Coronary artery (tissue), 2 donors: Measurements from ENCODE around the gene LY6G6D.

Experiments
- DNase-seq: peaks from one replicate; pipeline ENCODE4 v3.0.0-alpha.2; 2017; ENCODE audit warnings: low spot score
- H3K27ac ChIP-seq, 2 donors: fragments of 200-600 bp; sonication (generic); one replicate each; pipeline ENCODE4 v1.5.1; 2016 to 2019
- H3K4me3 ChIP-seq: fragments of 200-600 bp; sonication (generic); 2 replicates; pipeline ENCODE4 v1.5.1; 2016; ENCODE audit warnings: mild to moderate bottlenecking, moderate library complexity
- TF ChIP-seq, protein P1 (sequence below): fragments of 200-600 bp; sonication (generic); IDR thresholded peaks from one replicate; pipeline ENCODE4 v1.5.1; 2019; ENCODE audit warnings: antibody characterized with exemption

The LY6G6D gene

DNA sequence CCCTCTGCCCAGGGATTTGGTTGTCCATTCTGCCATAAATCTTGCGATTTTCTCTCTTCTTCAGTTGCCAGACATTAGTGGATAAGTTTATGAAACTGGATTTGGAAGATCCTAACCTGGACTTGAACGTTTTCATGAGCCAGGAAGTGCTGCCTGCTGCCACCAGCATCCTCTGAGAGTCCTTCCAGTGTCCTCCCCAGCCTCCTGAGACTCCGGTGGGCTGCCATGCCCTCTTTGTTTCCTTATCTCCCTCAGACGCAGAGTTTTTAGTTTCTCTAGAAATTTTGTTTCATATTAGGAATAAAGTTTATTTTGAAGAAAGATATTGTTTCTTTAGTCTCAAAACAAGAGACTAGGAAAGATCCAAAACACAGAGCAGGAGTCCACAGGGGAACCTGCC lies 47.2 kb downstream of the LY6G6D start, which contains the start of gene SAPCD1:
TSS of gene SAPCD1 (plus strand) at position 301 of the 400 bp plus-strand sequence. CDS start 399 bp downstream, outside the sequence.
- TF ChIP-seq, protein P1, sequence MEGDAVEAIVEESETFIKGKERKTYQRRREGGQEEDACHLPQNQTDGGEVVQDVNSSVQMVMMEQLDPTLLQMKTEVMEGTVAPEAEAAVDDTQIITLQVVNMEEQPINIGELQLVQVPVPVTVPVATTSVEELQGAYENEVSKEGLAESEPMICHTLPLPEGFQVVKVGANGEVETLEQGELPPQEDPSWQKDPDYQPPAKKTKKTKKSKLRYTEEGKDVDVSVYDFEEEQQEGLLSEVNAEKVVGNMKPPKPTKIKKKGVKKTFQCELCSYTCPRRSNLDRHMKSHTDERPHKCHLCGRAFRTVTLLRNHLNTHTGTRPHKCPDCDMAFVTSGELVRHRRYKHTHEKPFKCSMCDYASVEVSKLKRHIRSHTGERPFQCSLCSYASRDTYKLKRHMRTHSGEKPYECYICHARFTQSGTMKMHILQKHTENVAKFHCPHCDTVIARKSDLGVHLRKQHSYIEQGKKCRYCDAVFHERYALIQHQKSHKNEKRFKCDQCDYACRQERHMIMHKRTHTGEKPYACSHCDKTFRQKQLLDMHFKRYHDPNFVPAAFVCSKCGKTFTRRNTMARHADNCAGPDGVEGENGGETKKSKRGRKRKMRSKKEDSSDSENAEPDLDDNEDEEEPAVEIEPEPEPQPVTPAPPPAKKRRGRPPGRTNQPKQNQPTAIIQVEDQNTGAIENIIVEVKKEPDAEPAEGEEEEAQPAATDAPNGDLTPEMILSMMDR, result no peak
- Histone ChIP-seq H3K4me3 (no peak within 1 kb of the TSS), H3K27ac (no peak within 1 kb of the TSS)
- DNase-seq, result no peak

DNA sequence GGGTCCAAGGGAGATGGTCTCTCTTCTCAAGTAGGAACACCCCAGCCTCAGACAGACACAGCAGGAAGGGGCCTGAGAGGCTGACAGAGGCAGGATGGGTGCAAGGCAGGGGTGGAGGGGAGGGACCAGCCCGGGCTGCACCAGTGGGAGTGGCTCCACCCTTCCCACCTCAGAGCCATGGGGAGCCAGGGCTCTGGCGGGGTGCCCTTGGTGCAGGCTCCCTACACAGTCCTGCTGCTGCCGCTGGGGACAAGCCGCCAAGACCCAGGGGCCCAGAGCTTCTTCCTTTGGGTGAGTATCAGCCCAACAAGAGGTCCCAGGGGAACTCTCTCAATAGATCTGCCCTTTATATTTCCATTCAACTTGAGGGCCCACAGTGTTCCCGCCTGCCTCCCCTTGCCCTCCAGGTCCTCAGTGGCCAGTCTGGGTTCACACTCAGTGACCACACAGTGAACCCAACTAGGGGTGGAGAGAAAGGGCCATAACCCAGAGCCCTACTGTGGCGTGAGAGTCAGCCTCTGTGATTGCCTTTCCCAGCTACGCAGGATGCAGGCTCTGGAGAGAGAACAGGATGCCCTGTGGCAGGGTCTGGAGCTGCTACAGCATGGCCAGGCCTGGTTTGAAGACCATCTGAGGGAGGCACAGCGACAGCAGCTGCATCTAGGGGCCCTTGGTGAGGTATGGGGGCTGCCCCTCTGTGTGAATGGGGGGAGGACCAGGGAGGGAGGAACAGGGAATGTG lies 47.9 kb downstream of the LY6G6D start:
- no peak overlapping the region for H3K27ac ChIP-seq

DNA sequence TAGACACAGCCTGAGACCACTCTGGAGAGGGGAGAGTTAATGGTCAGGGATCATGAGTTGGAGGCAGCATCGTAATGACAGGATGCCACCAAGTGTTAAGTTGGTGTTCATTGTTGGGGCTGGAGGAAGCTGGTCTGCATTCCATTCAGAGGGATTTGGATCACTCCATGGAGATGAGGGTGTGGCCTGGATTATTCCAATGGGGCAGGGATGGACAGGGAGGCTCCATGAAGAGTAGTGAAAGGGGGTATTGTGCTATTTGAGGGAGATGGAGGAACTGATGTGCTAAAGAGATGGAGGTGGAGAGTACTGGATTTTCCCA lies 48.4 kb downstream of the LY6G6D start:
- Histone ChIP-seq H3K4me3 (no peak overlapping the region), H3K27ac (no peak overlapping the region)
- TF ChIP-seq, protein P1, result no peak
- no peak for DNase-seq

More for the DNA sequence above, 47.9 kb downstream of the LY6G6D start:
- no peak overlapping the region for H3K4me3 ChIP-seq
- DNase-seq, result no peak
- TF ChIP-seq, protein P1, result no peak

DNA sequence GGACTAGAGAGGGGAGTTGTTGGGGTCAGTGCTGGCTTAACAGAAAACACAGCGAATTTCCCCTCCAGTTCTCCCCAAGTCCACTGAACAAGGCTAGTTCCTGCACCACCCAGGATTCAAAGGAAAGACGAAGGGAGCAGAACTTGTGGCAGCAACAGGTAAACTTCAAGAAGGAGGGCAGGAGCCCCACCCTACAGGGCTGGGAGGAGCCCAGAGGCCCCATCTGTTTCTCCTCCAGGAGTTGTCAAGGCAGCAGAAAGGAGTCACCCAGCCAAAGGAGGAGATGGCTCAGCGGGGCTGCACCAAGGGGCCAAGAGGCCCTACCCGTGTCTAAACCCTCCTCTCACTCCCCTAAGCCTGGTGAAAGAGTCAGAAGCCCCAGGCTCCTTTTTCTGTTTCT lies 49.0 kb downstream of the LY6G6D start:
- DNase-seq, result no peak
- no peak overlapping the region for H3K4me3 ChIP-seq
- TF ChIP-seq, protein P1, result no peak
- H3K27ac ChIP-seq, result no peak overlapping the region

DNA sequence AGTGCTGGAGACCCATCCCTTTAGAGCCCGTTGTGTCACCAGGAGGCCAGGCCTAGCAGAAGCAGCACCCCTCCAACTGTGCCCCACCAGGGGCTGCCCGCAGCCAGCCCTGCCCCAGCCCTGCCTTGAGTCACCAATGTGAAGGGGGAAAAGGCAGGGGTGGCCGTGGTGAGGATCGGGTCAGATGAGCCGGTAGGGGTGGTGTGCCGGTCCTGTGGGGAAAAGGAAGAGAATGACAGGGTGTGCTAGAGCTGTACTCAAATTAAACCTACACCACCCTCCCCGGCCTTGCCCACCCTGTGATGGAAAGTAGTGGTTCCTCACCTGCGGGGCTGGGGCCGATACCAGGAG lies 50.4 kb downstream of the LY6G6D start:
- H3K4me3 ChIP-seq, result no peak overlapping the region
- H3K27ac ChIP-seq, result no peak overlapping the region
- TF ChIP-seq, protein P1, result no peak
- no peak for DNase-seq

DNA sequence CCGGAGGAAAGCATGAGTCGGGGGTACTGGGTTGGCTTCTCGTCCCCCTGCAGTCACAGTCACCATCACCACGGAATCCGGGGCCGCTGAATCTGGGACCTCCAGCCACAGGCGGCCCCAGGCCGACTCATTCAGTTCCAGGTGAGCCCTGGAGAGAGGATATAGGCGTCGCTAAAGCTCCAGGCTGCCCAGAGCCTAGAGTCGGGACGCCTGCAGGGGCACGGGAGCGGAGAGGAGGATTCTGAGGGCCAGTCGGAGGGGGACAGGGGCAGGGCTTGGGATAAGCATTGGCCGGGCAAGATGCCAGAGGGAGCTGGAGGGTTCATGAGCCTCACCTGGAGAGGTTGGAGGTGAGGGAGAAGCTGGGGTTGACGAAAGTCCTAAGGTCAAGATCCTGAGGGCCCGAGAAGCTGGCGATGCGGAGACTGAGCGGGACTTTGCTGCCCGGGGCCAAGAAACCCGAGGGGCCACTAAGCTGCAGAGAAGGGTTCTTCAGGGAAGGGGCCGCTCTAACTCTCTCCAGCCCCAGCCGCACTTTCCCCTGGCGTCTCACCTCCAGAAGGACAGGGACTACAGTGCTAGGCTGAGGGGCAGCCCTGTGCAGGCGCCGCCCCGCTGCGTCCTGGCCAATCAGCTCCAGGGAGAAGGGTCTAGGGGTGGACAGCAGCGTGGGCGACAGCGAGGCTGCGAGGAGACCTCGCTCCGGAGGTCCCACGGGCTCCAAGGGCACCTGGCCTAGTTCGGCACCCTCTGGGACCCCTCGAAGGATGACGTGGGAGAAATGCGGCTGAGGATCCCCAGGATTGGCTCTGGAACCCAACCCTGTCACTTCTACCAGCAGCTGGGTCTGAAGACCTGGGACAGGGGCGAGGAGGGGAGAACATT lies 51.0 kb downstream of the LY6G6D start:
- TF ChIP-seq, protein P1, result no peak
- DNase-seq, result no peak
- H3K4me3 ChIP-seq, result peak overlapping the region; percentile 51

More for the DNA sequence above, 51.0 kb downstream of the LY6G6D start:
- no peak overlapping the region for H3K27ac ChIP-seq
